CD4-positive, alpha-beta T cell treated with Interleukin-2 at 100 ng/mL for 4 hours (primary cell): ENCODE results near the gene NPAS2.

ENCODE experiments used
- DNase-seq: peaks from one replicate; pipeline ENCODE4 v3.0.0-alpha.2; 2020; ENCODE audit warnings: low spot score

The NPAS2 gene

GRCh38 chr2:100855084-100855483, 35.1 kb downstream of the NPAS2 start:
- no peak for DNase-seq

- no peak for DNase-seq
These were observed 35.7 kb downstream of the NPAS2 start for GRCh38 chr2:100855606-100856005.

GRCh38 chr2:100856732-100857131, 36.8 kb downstream of the NPAS2 start:
- no peak for DNase-seq

DNA sequence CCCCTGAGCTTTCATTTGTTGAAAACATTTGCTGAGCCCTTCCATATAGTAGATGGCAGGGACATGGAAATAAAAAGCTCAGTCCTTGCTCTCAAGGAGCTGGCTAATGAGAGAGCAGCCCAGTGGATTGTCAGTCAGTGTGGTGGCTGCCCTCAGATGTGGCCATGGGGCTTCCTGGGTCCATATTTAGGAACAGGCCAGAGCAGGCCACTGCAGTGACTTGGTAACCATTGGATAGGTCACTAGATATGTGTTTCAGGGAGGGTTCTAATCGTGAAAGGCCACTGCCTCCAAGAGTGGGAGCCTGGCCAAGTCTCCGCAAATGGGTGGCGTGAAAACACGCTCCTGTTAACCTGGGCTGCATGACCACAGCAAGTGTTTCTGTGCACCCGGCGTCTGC, 37.4 kb downstream of the NPAS2 start:
- no peak for DNase-seq

GRCh38 chr2:100857915-100858314, 38.0 kb downstream of the NPAS2 start:
- no peak for DNase-seq

DNA sequence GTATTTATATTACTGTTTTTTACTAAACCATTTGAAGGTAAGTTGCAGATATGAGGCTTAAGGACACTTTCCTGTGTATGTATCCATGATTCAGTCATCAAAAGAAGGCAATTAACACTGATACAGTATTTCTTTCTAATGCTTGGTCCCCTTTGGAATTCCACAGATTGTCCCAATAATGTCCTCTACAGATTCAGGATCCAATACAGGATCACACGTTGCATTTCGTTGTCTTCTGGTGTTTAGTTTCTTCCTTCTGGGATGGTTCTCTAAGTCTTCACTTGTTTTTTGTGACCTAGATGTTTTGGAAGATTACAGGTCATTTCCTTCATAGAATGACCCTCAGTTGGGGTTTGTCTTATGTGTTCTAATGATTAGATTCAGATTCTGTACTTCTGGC, 40.0 kb downstream of the NPAS2 start:
- DNase-seq: no peak

DNA sequence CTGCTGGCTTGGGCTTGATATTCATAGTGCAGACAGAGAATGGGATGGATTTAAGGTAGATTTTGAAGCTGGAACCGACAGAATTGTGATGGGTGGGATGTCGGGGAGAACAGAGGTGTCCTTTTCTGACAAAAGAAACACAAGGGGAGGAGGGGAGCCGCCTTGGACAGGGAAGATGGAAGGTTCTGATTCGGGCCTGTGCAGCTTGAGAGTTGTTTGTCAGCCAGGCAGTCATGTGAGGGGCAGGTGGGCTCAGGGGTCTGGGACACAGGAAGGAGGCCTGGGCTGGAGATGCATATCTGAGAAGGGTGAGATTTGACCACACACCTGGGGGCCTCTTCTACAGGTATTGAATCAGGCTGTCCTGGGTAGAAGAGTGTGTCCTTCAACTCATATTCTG, 41.4 kb downstream of the NPAS2 start:
- no peak for DNase-seq

DNA sequence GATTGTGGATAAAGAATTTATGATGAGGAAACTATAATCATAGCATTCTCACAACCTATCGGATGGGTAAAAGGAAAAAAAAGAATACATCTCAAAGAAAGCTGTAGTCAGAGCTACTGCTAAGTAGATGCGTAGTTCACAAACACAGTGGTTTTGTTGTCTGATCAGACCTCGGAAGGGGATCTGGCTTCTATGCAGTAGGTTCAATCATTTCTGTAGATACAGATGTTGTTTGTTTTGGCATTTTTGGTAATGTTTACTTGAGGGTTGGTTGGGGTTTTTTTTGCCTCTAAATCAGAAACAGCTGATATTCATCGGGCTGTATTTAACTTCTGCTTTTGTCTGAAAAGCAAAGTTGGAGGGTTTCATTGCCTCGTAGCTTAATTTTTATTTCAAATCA, 42.1 kb downstream of the NPAS2 start:
- no peak for DNase-seq

DNA sequence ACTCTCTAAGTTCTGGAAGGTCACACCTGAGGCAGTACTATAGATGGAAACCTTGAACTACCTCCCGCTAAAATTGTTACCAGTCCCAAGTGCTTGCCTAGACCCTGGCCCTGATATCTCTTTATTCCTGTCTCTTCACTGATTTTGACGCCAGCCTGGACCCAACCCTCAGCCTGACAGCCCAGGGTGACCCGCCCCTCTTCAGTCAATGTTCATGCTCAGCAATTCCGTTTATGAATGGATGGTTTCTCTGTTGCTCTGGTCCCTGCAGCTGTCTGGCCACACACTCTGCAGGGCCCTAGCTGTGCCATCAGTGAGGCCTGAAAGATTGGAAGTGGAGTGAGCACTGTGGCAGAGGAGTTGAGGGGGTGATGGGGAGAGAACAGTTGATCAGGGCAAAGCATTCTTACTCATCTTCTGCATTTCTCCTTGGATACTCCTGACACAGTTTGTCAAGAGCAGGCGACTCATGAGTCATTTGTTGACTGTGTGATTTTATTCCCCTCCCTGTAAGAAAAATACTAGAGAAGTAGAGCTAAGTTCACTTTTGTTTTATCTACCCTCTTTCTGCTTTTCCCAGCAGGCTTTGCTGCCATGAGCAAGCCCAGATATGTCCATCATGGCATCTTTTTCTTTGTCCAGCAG, 46.0 kb downstream of the NPAS2 start:
- DNase-seq: no peak

DNA sequence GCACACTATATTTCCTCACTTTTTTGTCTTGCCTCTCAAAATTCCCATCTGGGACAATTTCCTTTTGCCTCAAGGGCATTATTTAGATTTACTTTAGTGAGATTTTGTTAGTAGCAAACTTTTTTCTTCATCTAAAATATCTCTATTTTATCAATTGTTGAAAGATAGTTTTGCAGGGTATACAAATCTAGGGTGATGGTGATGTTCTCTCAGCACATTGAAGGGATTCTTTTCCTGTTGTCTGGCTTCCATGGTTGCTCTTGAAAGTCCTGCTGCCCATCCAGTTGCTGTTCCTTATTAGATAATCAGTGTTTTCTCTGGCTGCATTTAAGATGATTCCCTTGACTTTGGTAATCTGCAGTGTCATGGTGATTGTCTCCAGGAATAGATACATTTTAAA, 48.1 kb downstream of the NPAS2 start:
- no peak for DNase-seq

DNA sequence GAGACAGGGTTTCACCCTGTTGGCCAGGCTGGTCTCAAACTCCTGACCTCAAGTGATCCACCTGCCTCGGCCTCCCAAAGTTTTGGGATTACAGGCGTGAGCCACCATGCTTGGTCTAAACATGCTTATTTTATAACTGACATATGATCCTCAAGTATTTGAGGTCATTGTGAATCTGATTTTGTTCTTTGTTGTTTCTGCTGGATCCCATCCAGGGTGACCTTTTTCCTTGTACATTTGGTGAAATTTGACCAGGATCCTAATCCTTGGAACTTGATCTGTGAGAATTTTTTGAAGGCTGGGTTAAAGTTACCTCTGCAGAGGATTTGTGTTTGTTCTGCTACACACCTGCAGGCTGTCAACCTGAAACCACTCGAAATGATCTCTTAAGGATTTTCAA, 49.2 kb downstream of the NPAS2 start:
- DNase-seq: no peak

- DNase-seq: no peak
These were observed 51.0 kb downstream of the NPAS2 start for GRCh38 chr2:100870652-100871531.

DNA sequence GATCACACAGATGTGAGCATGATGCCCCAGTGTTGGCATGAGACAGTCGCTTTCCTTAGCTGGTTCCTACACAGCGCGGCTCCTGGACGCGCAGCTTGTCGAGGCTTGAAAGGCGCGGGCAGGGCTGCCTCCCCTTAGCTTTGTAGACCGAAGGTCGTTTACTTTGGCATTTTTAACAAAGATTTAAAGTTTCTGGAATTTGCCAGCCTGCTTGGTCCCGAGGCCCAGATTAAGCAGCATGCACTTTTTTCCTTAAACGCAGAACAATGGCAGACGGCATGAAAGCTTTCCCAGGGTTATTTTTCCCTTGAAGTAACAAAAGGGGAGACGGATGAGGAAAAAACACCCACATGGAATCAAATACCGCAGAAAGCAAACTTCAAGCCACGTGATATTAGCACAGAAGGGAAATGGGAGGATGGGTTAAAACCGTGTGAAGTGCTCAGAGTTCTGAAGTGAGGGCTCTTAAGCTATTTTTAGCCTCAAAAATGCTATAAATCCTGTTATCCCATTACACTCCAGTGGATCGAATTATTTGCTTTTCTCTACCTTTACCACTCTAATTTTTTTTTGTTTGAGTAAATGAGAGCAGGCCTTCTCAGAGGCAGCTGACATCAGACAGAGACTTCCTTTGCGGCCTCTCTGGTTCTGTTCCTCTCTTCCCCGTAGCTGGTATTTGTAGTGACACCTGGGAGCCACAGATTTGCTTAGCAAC, 55.7 kb downstream of the NPAS2 start:
- DNase-seq: no peak

- DNase-seq: no peak
These were observed 56.4 kb downstream of the NPAS2 start for GRCh38 chr2:100876231-100876860.

DNA sequence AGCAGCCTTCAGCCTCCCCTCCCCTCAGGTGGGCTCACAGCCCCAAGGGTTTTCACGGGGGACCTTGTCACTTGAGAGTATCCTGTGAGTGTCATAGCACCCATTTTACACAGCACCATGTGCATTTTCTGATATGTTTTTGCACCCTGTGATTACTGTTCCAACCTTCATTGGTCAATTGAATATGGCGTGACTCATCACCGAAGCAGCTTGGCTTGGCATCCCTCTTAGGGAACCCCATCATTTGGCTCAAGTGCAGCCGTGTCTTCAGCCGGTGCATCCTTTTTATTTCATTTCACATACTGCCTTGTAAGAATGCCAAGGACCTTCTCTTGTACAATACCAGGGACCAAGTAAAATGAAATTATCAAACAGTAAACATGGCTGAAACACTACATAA, 57.6 kb downstream of the NPAS2 start:
- DNase-seq: no peak

GRCh38 chr2:100878000-100878791, 58.3 kb downstream of the NPAS2 start:
- DNase-seq: no peak

- no peak for DNase-seq
These were observed 59.4 kb downstream of the NPAS2 start for GRCh38 chr2:100879296-100879695.

- DNase-seq: no peak
These were observed 60.1 kb downstream of the NPAS2 start for GRCh38 chr2:100880036-100880435.

- DNase-seq: no peak
These were observed 60.8 kb downstream of the NPAS2 start for GRCh38 chr2:100880730-100881129.

- no peak for DNase-seq
These were observed 63.0 kb downstream of the NPAS2 start for GRCh38 chr2:100882645-100883613.
